ENCODE results near the gene ETV3L. TPM values are rescaled to one million over a fixed set of nuclear protein-coding genes. Genes with fewer than 3 reads are reported as not detected.

ETV3L gene
- total and polyA plus RNA-seq, 2 of the 8 experiments (the other 6 are each of a cell fraction or from before 2014, with no cell fraction given), result 0.17 to 0.26 TPM

DNA sequence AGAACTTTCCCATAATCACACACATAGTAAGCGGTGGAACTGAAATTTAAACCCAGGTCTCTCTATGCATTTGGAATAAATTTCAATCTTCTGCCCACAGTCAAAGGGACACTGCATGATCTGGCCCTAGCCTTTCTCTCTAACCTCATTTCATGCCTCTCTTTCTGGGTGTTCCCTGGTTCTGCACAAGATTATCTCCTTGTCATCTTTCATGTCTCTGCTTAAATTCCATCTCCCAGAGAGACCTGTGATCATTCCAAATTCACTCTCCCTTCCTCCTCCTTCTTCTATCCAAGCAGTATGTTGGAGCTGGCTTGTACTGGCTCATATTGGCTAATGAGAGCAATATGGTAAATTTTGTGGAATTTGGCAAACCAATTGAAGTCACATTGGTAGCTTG lies 22.2 kb downstream of the ETV3L start (continued):
- TF ChIP-seq CHD7 (IDR thresholded peaks at IDR 0.05; ENCODE audit: insufficient replicate concordance, low read length), result no peak
